PC-9 (cell line): ENCODE results near the gene SLPI. TPM values are rescaled to one million over a fixed set of nuclear protein-coding genes. Genes with fewer than 3 reads are reported as not detected.

ENCODE experiments used
- BruUV-seq: library from RNA; stranded (reverse); fragments of 400-500 nt; replicated peaks from 2 replicates; lab custom pipeline; 2021; lab: Mats Ljungman, UMichigan
- CTCF ChIA-PET: fragments of 300-600 bp; sonication (Branson Sonifier 250); formaldehyde crosslinking; loops from one replicate; lab custom pipeline; 2022; ENCODE audit warnings: antibody characterized with exemption; lab: Charles Lee
- POLR2A ChIA-PET: fragments of 300-600 bp; sonication (Branson Sonifier 250); formaldehyde crosslinking; loops from one replicate; lab custom pipeline; 2022; ENCODE audit warnings: antibody characterized with exemption; ENCODE audit not compliant: unreplicated experiment; lab: Charles Lee
- DNase-seq, 2 experiments: peaks; one replicate each; pipeline versions ENCODE4 v3.0.0 to v3.0.0-alpha.2; 2015 to 2022; ENCODE audit warnings: mixed read lengths in 1 of 2
- H2AFZ ChIP-seq: fragments of 200-600 bp; sonication (generic); 2 replicates; pipeline ENCODE4 v1.8.1; 2017; ENCODE audit warnings: antibody characterized with exemption
- H3F3A ChIP-seq: fragments of 200-600 bp; sonication (generic); 2 replicates; pipeline ENCODE4 v1.8.1; 2017; ENCODE audit warnings: antibody characterized with exemption, mild to moderate bottlenecking, low read depth; ENCODE audit not compliant: insufficient read depth
- H3K27ac ChIP-seq: fragments of 200-600 bp; sonication (generic); 2 replicates; pipeline ENCODE4 v1.6.1; 2016; ENCODE audit warnings: mixed run types
- H3K27me3 ChIP-seq: fragments of 200-600 bp; sonication (generic); 2 replicates; pipeline ENCODE4 v1.6.1; 2016; ENCODE audit warnings: low read depth, mixed run types; ENCODE audit not compliant: insufficient read depth
- H3K36me3 ChIP-seq: fragments of 200-600 bp; sonication (generic); 2 replicates; pipeline ENCODE4 v1.6.1; 2016; ENCODE audit warnings: low read depth, mixed run types
- H3K4me1 ChIP-seq: fragments of 200-600 bp; sonication (generic); replicated peaks from 2 replicates; pipeline ENCODE4 v1.6.1; 2016; ENCODE audit warnings: mixed run types; ENCODE audit not compliant: insufficient read depth
- H3K4me2 ChIP-seq: fragments of 200-600 bp; sonication (generic); 2 replicates; pipeline ENCODE4 v1.6.1; 2017; ENCODE audit warnings: mixed run types
- H3K4me3 ChIP-seq: fragments of 200-600 bp; sonication (generic); 2 replicates; pipeline ENCODE4 v1.6.1; 2016; ENCODE audit warnings: mixed run types
- H3K79me2 ChIP-seq: fragments of 200-600 bp; sonication (generic); 2 replicates; pipeline ENCODE4 v1.6.1; 2017; ENCODE audit warnings: low read depth, mixed run types
- H3K9me2 ChIP-seq: fragments of 200-600 bp; sonication (generic); 2 replicates; pipeline ENCODE4 v1.8.1; 2017; ENCODE audit warnings: mild to moderate bottlenecking; ENCODE audit not compliant: insufficient read depth
- H3K9me3 ChIP-seq: fragments of 200-600 bp; sonication (generic); 2 replicates; pipeline ENCODE4 v1.8.1; 2016; ENCODE audit warnings: low read depth; ENCODE audit not compliant: insufficient read depth
- H4K20me1 ChIP-seq: fragments of 200-600 bp; sonication (generic); 2 replicates; pipeline ENCODE4 v1.8.1; 2017; ENCODE audit not compliant: insufficient read depth
- EZH2 ChIP-seq: fragments of 200-600 bp; sonication (generic); IDR thresholded peaks from 2 replicates; pipeline ENCODE4 v1.8.0; 2017; ENCODE audit warnings: antibody characterized with exemption, low read depth
- intact Hi-C: fragments of 100-400 bp; cut with micrococcal nuclease; formaldehyde crosslinking; loops from one replicate; pipeline ENCODE4 v1.10.0; 2022; ENCODE audit not compliant: unreplicated experiment
- total RNA-seq: library from RNA; stranded (reverse); gene quantifications from 2 replicates; pipeline ENCODE4 v1.2.3, GENCODE V29; 2021
- TF ChIP-seq, protein P1 (sequence below): fragments of 200-600 bp; sonication (generic); conservative IDR thresholded peaks from 2 replicates; pipeline ENCODE4 v1.6.1; 2017; ENCODE audit warnings: mixed run types, antibody characterized with exemption, mild to moderate bottlenecking, moderate library complexity

SLPI gene
- total RNA-seq, 1 experiment from 2014 or later = 55.1 TPM

DNA sequence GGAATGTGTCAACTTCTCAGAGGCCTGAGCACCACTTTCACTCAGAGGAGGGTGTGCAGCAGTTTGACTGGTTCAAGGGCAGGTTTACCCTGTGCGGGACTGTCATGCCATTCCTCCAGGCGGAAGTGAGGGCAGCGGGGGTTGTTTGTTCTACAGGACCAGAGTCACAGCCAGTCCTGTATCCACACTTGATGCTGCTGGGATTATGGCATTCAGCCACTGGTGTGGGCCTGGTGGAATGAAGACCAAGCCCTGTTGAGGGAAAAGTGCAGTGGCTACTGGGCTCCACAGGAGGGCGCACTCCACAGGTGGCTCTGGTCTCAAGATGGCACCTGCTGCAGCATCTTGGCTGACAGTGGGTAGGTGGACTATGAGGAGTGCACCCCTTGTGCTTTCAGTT lies 18.4 kb downstream of the SLPI start:
- no peak for TF ChIP-seq EZH2
- TF ChIP-seq, protein P1, sequence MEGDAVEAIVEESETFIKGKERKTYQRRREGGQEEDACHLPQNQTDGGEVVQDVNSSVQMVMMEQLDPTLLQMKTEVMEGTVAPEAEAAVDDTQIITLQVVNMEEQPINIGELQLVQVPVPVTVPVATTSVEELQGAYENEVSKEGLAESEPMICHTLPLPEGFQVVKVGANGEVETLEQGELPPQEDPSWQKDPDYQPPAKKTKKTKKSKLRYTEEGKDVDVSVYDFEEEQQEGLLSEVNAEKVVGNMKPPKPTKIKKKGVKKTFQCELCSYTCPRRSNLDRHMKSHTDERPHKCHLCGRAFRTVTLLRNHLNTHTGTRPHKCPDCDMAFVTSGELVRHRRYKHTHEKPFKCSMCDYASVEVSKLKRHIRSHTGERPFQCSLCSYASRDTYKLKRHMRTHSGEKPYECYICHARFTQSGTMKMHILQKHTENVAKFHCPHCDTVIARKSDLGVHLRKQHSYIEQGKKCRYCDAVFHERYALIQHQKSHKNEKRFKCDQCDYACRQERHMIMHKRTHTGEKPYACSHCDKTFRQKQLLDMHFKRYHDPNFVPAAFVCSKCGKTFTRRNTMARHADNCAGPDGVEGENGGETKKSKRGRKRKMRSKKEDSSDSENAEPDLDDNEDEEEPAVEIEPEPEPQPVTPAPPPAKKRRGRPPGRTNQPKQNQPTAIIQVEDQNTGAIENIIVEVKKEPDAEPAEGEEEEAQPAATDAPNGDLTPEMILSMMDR = peak; percentile 82
- no peak overlapping the region for H3K4me3 ChIP-seq
- H3K27ac ChIP-seq = no peak overlapping the region
- H3K4me1 ChIP-seq = no peaks in the 10 kb centered on the region
- no peaks in the 10 kb centered on the region for H3K27me3 ChIP-seq
- CTCF ChIA-PET = no interaction called here
- no peaks in the 10 kb centered on the region for H3K36me3 ChIP-seq
- no peak overlapping the region for H2AFZ ChIP-seq
- peaks cover 13% of the 10 kb centered on the region; the same call in 1 of the 2 replicates for H3K9me3 ChIP-seq
- H3K79me2 ChIP-seq = no peaks in the 10 kb centered on the region
- DNase-seq = peak in 1 of 2 experiments; percentile 34
- POLR2A ChIA-PET = no interaction called here
- BruUV-seq = no TSS peak
- H3F3A ChIP-seq = no peaks in the 10 kb centered on the region
- H4K20me1 ChIP-seq = no peaks in the 10 kb centered on the region
- intact Hi-C loops = no loop called here
- H3K4me2 ChIP-seq = no peak overlapping the region
- no peaks in the 10 kb centered on the region for H3K9me2 ChIP-seq

DNA sequence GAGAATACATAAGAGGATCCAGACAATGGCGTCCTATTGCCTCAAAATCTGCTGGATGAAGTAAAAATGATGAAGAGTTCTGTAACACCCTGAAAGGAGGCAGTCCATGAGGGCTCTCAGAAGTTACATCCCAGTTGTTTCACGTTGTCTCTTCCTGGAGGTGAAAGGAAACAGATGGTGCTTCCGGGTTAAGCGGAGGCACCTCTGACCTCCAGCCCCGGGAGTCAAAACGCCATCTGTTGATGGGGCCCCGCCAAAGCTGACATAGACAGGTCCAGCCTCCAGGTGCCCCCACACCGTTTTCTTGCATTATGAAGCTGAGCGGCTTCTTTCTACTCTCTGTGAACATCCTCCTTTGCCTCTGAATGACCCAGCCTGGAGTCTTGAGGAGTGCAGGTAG lies 23.7 kb downstream of the SLPI start:
- Histone ChIP-seq H4K20me1 (no peaks in the 10 kb centered on the region), H3K79me2 (no peaks in the 10 kb centered on the region), H2AFZ (no peak overlapping the region), H3K9me3 (peaks cover 13% of the 10 kb centered on the region; the same call in 1 of the 2 replicates), H3K4me2 (no peak overlapping the region), H3K27ac (no peak overlapping the region), H3K27me3 (no peaks in the 10 kb centered on the region), H3K4me1 (peaks cover 6% of the 10 kb centered on the region), H3F3A (0 out of 2 replicates have a peak, but pooled peaks cover 4% of the 10 kb centered on the region), H3K4me3 (no peak overlapping the region), H3K36me3 (no peaks in the 10 kb centered on the region), H3K9me2 (no peaks in the 10 kb centered on the region)
- ChIA-PET POLR2A (no interaction called here), CTCF (interaction anchor here (0.7 kb wide), 1 partner anchor 9 kb away, joined by 6 read pairs; no protein-coding TSS in a partner anchor)
- no peak for DNase-seq
- no TSS peak for BruUV-seq
- TF ChIP-seq, protein P1 = no peak
- TF ChIP-seq EZH2 = no peak
- intact Hi-C loops = no loop called here

DNA sequence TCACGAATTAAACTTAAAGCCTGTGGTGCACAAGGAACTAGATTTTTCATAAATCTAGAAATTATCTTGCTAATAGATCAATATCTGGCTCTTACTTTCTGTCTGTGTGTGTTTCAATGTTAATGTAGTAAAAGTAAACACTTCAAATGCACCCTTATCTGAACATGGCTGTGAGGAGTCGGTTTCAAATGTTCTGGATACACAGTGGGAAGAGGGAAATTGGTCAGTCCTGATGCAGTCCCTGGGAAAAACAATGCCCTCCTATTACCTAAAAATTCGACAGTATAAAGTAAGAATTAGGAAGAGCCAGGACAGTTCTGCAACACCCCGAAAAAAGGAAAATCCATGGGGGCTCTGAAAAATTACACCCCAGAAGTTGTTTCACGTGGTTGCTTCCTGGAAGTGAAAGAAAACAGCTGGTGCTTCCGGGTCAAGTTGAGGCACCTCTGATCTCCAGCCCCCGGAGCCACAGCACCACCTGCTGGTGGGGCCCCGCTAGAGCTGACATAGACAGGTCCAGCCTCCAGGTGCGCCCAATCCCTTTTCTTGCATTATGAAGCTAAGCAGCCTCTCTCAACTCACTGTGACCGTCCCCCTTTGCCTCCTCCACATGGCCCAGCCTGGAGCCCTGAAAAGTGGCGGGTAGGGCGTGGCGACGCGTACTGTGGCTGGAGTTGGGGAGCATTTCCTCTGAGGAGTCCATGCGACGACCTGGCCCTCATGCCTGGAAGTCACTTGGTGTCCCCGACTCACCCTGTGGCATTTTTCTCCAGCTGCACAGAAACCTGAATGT lies 24.9 kb downstream of the SLPI start:
- Histone ChIP-seq H3K27me3 (no peaks in the 10 kb centered on the region), H3K4me3 (peak overlapping the region; percentile 25; the same call in 1 of the 2 replicates)
- POLR2A ChIA-PET = interaction anchor here (0.7 kb wide), 1 partner anchor 676 kb away, joined by 3 read pairs; no protein-coding TSS in a partner anchor

More for the DNA sequence above, 24.9 kb downstream of the SLPI start:
- no TSS peak for BruUV-seq
- 0 out of 2 replicates have a peak, but pooled peaks cover 4% of the 10 kb centered on the region for H3F3A ChIP-seq
- H3K9me2 ChIP-seq = no peaks in the 10 kb centered on the region
- H3K9me3 ChIP-seq = peaks cover 9% of the 10 kb centered on the region; the same call in 1 of the 2 replicates
- H3K4me2 ChIP-seq = peak overlapping the region; percentile 59
- intact Hi-C loops = loop anchor here (1.0 to 2.0 kb wide), 3 partner anchors 61 to 218 kb away; no protein-coding TSS in a partner anchor
- H3K4me1 ChIP-seq = peaks cover 6% of the 10 kb centered on the region
- H3K79me2 ChIP-seq = no peaks in the 10 kb centered on the region
- H4K20me1 ChIP-seq = no peaks in the 10 kb centered on the region
- CTCF ChIA-PET = interaction anchor here (0.8 to 1.1 kb wide), 6 partner anchors 61 to 320 kb away, joined by 3 to 8 read pairs (median 3); partner anchors contain the start of gene WFDC5
- TF ChIP-seq, protein P1 = peak; percentile 96
- no peak for TF ChIP-seq EZH2
- H3K36me3 ChIP-seq = no peaks in the 10 kb centered on the region
- no peak overlapping the region for H3K27ac ChIP-seq
- H2AFZ ChIP-seq = peak overlapping the region; percentile 72
- DNase-seq = peak; percentile 66 to 69
